Heart right ventricle (tissue), 16 donors: Measurements from ENCODE around the gene UPF2. TPM values are rescaled to one million over a fixed set of nuclear protein-coding genes. Genes with fewer than 3 reads are reported as not detected.

Experiments
- ATAC-seq, 8 donors: fragments of 200-7000 bp; cut with Tn5 transposase; one replicate each; pipeline ENCODE4 v1.9.1; 2020; ENCODE audit warnings: mild to moderate bottlenecking in 8 of 8, moderate library complexity in 8 of 8, moderate number of reproducible peaks in 1 of 8
- DNase-seq, 2 donors: peaks; one replicate each; pipeline ENCODE4 v3.0.0-alpha.2; 2020
- H3K27ac ChIP-seq, 10 donors: fragments of 200-600 bp; sonication (generic) in 2 of 10; one replicate each; pipeline versions ENCODE4 v1.5.0 to v1.8.0; 2020 to 2022; ENCODE audit warnings: mild to moderate bottlenecking in 3 of 10
- H3K27me3 ChIP-seq, 7 donors: fragments of 200-600 bp; one replicate each; pipeline ENCODE4 v1.8.0; 2021 to 2022; ENCODE audit warnings: mild to moderate bottlenecking in 2 of 7
- H3K36me3 ChIP-seq, 9 donors: fragments of 200-600 bp; sonication (generic) in 1 of 9; one replicate each; pipeline versions ENCODE4 v1.5.0 to v1.8.0; 2020 to 2022; ENCODE audit warnings: mild to moderate bottlenecking in 2 of 9
- H3K4me1 ChIP-seq, 9 donors: fragments of 200-600 bp; sonication (generic) in 1 of 9; one replicate each; pipeline versions ENCODE4 v1.5.0 to v1.8.0; 2020 to 2022; ENCODE audit warnings: mild to moderate bottlenecking in 4 of 9
- H3K4me3 ChIP-seq, 10 donors: fragments of 200-600 bp; sonication (generic) in 2 of 10; one replicate each; pipeline versions ENCODE4 v1.5.0 to v1.8.0; 2020 to 2022; ENCODE audit warnings: mild to moderate bottlenecking in 7 of 10, moderate library complexity in 2 of 10
- H3K9me3 ChIP-seq, 11 donors: fragments of 200-600 bp in 10 of 11; sonication (generic) in 2 of 11; one replicate each; pipeline versions ENCODE4 v1.5.0 to v1.8.0; 2013 to 2022; ENCODE audit warnings: mild to moderate bottlenecking in 2 of 11, control low read depth in 1 of 11, moderate library complexity in 1 of 11
- WGBS, 2 donors: extraction: QIAGEN DNeasy Blood & Tissue Kit; methylation state at CpG; one replicate each; pipeline ENCODE4 v1.1.7; 2013; ENCODE audit warnings: inconsistent platforms in 1 of 2; 5-methylcytosine and 5-hydroxymethylcytosine counted together
- intact Hi-C, 10 donors: fragments of 100-400 bp; cut with DNase I; formaldehyde crosslinking; loops; one replicate each; pipeline versions ENCODE4 v1.11.1 to v1.14.2; 2022
- polyA plus RNA-seq, 2 donors: library from polyadenylated mRNA; stranded (reverse); fragments of 200-250 nt; gene quantifications; one replicate each; pipeline ENCODE4 v1.2.3, GENCODE V29; 2013
- total RNA-seq, 10 donors: library from RNA; stranded (reverse); fragmentation: NEBNext Ultra II Directional in 3 of 10; extraction: Animal tissue kit (Norgen Biotek cat#: 25700) in 3 of 10; gene quantifications; one replicate each; pipeline versions ENCODE4 v1.2.1 to v1.2.4, GENCODE V29; 2021 to 2023
- TF ChIP-seq, protein P1 (sequence below), 9 donors: fragments of 200-600 bp; sonication (generic) in 2 of 9; IDR thresholded peaks; one replicate each; pipeline versions ENCODE4 v1.5.0 to v1.8.0; 2021 to 2022; ENCODE audit warnings: antibody characterized with exemption in 9 of 9, mild to moderate bottlenecking in 5 of 9, moderate library complexity in 1 of 9
- donor health status: Arrhythmogenic right ventricular cardiomyopathy.
- donor health status: ischemic (EF 13 %, LVEDD 7.1; RV severe dilation, severe dysfunction).
- donor health status: healthy with polysubstance abuse.
- donor health status: DM: no; HTN: yes; CAD: no.
- donor health status: DM: no; HTN: no; CAD: no.
- donor health status: ischemic (EF 25% LVEDD 6.9; RV normal size, moderate dysfunction).
- donor health status: ischemic (EF 25% LVEDD 5.7; RV mildly dilated, moderate dysfunction).
- donor health status: healthy.
- donor health status: DM: yes; HTN: yes; CAD: no.
- donor health status: Ischemic cardiomyopathy.
- donor health status: ischemic (EF 35%, LVEDD 5.7; RV mildly dilated, moderate dysfunction).
- donor health status: nonischemic (EF 11% LVEDD 7.7; RV severe dilation, severe dysfunction).
- donor health status: DM: yes; HTN: yes; CAD: no.
- donor health status: PGD.
- donor health status: ischemic (EF 29% LVEDD 5.4; RV normal size, mild dysfunction).
- donor health status: nonischemic (EF 23%, LVEDD 6.1; RV moderate dilation, normal function).

Gene UPF2
- total and polyA plus RNA-seq, 12 donors = 7.9 to 20.2 (median 15.3) TPM

DNA sequence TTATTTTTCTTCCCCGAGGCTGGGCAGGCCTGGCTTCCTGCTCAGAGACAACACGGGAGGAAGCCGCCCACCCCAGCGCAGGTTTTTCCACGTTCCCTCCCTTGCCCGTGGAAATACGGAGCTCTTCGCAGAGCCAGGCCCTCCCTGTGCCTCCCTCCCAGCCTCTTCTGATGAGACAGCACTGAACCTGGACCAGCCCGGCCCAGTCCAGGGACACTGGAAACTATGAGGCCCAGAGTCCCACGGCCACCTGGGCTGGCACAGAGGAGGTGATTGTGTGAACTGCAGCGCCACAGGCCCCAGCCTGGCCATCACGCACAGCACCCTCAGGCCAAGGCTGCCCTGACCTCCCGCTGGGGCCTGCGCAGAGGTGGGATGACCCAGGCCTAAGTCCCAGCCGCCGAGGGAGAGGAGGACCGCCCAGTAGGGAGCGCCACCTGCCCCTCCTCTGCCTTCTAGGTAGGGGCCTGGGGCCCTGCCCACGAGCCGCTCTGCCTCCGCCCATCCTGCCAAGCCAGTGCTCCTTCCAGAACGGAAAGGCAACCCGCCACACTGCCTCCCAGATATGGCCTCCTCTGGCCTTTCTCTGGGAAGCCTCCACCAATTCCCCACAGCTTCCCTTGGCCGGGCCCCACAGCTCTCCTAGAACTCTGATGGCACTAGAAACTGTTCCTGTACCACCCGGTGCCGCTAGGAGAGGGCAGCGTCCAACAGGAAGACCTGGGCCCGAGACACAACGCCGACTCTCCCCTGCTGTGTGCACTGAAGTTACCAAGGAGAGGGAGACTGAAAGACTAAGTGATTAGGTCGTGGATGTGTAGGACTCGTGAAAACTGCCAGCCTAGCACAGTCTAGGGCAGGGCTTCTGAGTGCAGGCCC lies 162.2 kb downstream of the UPF2 start:
- Histone ChIP-seq H3K4me1 (peaks cover 3 to 10% (median 8%) of the 10 kb centered on the region in 9 donors), H3K4me3 (no peak overlapping the region), H3K9me3 (no peaks in the 10 kb centered on the region), H3K27ac (no peak overlapping the region), H3K36me3 (no peaks in the 10 kb centered on the region), H3K27me3 (no peaks in the 10 kb centered on the region)
- intact Hi-C loops = no loop called here
- TF ChIP-seq, protein P1, sequence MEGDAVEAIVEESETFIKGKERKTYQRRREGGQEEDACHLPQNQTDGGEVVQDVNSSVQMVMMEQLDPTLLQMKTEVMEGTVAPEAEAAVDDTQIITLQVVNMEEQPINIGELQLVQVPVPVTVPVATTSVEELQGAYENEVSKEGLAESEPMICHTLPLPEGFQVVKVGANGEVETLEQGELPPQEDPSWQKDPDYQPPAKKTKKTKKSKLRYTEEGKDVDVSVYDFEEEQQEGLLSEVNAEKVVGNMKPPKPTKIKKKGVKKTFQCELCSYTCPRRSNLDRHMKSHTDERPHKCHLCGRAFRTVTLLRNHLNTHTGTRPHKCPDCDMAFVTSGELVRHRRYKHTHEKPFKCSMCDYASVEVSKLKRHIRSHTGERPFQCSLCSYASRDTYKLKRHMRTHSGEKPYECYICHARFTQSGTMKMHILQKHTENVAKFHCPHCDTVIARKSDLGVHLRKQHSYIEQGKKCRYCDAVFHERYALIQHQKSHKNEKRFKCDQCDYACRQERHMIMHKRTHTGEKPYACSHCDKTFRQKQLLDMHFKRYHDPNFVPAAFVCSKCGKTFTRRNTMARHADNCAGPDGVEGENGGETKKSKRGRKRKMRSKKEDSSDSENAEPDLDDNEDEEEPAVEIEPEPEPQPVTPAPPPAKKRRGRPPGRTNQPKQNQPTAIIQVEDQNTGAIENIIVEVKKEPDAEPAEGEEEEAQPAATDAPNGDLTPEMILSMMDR (IDR thresholded peaks at IDR 0.05) = no peak
- no peak for DNase-seq
- no peak for ATAC-seq
- WGBS, 2 donors = 83 to 87% methylated on average over 31 to 32 of the region's 32 CpGs

DNA sequence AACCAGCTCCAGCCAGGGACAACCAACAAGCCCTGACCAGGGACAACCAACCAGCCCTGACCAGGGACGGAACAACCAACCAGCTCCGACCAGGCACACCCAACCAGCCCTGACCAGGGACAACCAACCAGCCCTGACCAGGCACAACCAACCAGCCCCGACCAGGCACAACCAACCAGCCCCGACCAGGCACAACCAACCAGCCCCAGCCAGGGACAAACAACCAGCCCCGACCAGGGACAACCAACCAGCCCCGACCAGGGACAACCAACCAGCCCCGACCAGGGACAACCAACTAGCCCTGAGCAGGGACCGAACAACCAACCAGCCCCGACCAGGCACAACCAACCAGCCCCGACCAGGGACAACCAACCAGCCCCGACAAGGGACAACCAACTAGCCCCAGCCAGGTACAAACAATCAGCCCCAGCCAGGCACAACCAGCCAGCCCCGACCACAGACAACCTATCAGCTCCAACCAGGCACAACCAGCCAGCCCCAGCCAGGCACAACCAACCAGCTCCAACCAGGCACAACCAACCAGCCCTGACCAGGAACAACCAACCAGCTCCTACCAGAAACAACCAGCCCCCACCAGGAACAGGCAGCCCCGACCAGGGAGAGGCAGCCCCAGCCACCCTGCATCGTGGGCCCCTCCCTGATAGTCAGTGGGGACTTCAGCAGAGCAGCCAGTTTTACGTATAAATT lies 163.1 kb downstream of the UPF2 start:
- TF ChIP-seq, protein P1 (IDR thresholded peaks at IDR 0.05) = no peak
- 89 to 91% methylated on average over 15 of the region's 15 CpGs for WGBS, 2 donors
- Histone ChIP-seq H3K4me3 (no peak overlapping the region), H3K27me3 (no peaks in the 10 kb centered on the region), H3K4me1 (peaks cover 9 to 19% (median 17%) of the 10 kb centered on the region in 9 donors), H3K27ac (no peak overlapping the region), H3K36me3 (no peaks in the 10 kb centered on the region), H3K9me3 (no peaks in the 10 kb centered on the region)
- DNase-seq (no peak), ATAC-seq (no peak)
- intact Hi-C loops = no loop called here

DNA sequence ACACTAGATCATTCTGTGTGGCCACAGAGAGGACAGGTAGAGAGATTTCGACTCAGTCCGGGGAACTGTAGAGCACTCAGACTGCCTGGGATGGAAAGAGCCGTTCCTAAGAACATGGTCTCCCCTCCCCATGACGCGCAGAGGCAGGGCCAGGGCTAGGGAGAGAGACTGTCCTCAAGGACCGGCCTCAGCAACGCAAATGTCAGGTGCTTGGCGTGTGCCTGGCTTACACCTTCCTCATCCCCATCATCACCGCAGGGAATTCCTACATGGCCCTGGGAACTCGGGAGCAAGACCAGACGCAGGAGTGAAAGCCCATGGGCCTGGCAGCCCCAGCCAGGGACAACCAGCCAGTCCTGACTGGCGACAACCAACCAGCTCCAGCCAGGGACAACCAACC lies 163.8 kb downstream of the UPF2 start:
- H3K36me3 ChIP-seq = no peaks in the 10 kb centered on the region
- no peak overlapping the region for H3K4me3 ChIP-seq
- H3K4me1 ChIP-seq = peaks cover 11 to 23% (median 17%) of the 10 kb centered on the region in 9 donors
- H3K9me3 ChIP-seq = no peaks in the 10 kb centered on the region
- no peak for ATAC-seq
- TF ChIP-seq, protein P1 (IDR thresholded peaks at IDR 0.05) = no peak
- WGBS, 2 donors = 89 to 91% methylated on average over 12 of the region's 12 CpGs
- no peak overlapping the region for H3K27ac ChIP-seq
- no peaks in the 10 kb centered on the region for H3K27me3 ChIP-seq
- intact Hi-C loops = no loop called here
- DNase-seq = no peak

DNA sequence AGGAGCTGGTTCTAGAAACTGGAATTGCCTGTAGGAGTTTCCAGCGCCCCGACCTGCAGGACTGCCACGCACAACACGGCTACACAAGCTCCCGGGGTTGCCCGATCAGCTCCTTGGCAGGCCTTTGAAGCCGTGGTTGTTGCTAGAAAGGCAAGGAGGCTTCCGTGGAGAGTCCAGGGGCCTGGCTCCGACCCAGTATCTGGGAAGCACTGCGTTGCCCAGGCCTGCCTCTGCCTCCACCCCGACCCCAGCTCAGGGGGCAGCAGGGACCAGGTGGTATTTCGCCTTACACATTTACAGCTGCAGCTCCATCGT lies 165.1 kb downstream of the UPF2 start:
- WGBS, 2 donors = 89% methylated on average over 13 of the region's 13 CpGs
- TF ChIP-seq, protein P1 (IDR thresholded peaks at IDR 0.05) = no peak
- Histone ChIP-seq H3K27ac (no peak overlapping the region), H3K36me3 (no peaks in the 10 kb centered on the region), H3K27me3 (no peaks in the 10 kb centered on the region), H3K9me3 (no peaks in the 10 kb centered on the region), H3K4me3 (no peak overlapping the region), H3K4me1 (peaks cover 11 to 23% (median 17%) of the 10 kb centered on the region in 9 donors)
- DNase-seq (no peak), ATAC-seq (no peak)
- intact Hi-C loops = no loop called here
